ENCODE measurements around the gene MBNL2. TPM values are rescaled to one million over a fixed set of nuclear protein-coding genes. Genes with fewer than 3 reads are reported as not detected.

MBNL2 gene
- total RNA-seq, 1 experiment from 2014 or later, result 0.85 TPM

DNA sequence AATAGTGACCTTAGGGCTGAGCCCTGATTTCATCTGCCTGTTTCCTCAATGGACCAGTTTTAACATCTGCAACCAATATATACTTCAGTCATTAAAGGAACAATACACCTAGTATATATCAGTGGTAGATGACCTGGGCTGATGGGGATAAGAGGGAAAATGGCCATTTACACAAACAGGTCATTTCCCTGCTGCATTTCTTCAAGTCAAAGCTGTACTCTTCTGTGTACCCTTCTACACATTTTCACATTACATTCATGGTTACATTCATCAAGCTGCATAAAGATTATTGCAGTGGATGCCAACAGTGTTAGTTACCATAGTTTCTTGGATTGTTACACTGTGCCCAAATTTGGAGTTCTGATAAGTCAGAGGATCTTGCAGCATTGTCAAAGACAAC is 130.7 kb downstream of the MBNL2 start:
- Mint-ChIP-seq H3K36me3 (peaks cover 6% of the 10 kb centered on the region; the same call in 1 of the 2 replicates), H3K4me1 (peaks cover 3% of the 10 kb centered on the region; the same call in 1 of the 2 replicates), H3K27me3 (ENCODE audit: low read depth) (no peaks in the 10 kb centered on the region; the same call in 1 of the 2 replicates), H3K9me3 (peaks cover 16% of the 10 kb centered on the region), H3K4me3 (no peak overlapping the region), H3K27ac (no peak overlapping the region)
- POLR2A ChIA-PET, result no interaction called here
- TF ChIP-seq FOXP1 (CRISPR knock-in tag; IDR thresholded peaks at IDR 0.05; ENCODE audit: borderline replicate concordance), result no peak
- TF ChIP-seq, protein P1, sequence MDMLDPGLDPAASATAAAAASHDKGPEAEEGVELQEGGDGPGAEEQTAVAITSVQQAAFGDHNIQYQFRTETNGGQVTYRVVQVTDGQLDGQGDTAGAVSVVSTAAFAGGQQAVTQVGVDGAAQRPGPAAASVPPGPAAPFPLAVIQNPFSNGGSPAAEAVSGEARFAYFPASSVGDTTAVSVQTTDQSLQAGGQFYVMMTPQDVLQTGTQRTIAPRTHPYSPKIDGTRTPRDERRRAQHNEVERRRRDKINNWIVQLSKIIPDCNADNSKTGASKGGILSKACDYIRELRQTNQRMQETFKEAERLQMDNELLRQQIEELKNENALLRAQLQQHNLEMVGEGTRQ (CRISPR knock-in tag; IDR thresholded peaks at IDR 0.05), result no peak
- no peak for TF ChIP-seq ZNF396 (CRISPR knock-in tag; IDR thresholded peaks at IDR 0.05; ENCODE audit: borderline replicate concordance)
- TF ChIP-seq NR2C2 (CRISPR knock-in tag; IDR thresholded peaks at IDR 0.05), result no peak
- TF ChIP-seq ZNF532 (CRISPR knock-in tag; IDR thresholded peaks at IDR 0.05; ENCODE audit: borderline replicate concordance), result no peak
- no peak for TF ChIP-seq RELA (CRISPR knock-in tag; IDR thresholded peaks at IDR 0.05; ENCODE audit: borderline replicate concordance)
- no peak for DNase-seq (ENCODE audit: low spot score)
- CTCF ChIA-PET, result interaction anchor here (1.6 kb wide), 1 partner anchor 243 kb away, joined by 7 read pairs; no protein-coding TSS in a partner anchor
- ATAC-seq, result no peak

GRCh38 chr13:97353927-97354675 is 132.0 kb downstream of the MBNL2 start:
- ChIA-PET CTCF (interaction anchor here (1.2 to 1.6 kb wide), 2 partner anchors 9 to 244 kb away, joined by 4 to 7 read pairs; no protein-coding TSS in a partner anchor), POLR2A (interaction anchor here (0.6 kb wide), 1 partner anchor 242 kb away, joined by 3 read pairs; no protein-coding TSS in a partner anchor)
- peaks cover 16% of the 10 kb centered on the region for H3K9me3 Mint-ChIP-seq
- ATAC-seq (no peak), DNase-seq (ENCODE audit: low spot score) (no peak)
- no peak overlapping the region for H3K27ac Mint-ChIP-seq
- no peaks in the 10 kb centered on the region; the same call in 1 of the 2 replicates for H3K27me3 Mint-ChIP-seq (ENCODE audit: low read depth)
- no peak overlapping the region for H3K4me3 Mint-ChIP-seq
- H3K4me1 Mint-ChIP-seq, result peaks cover 9% of the 10 kb centered on the region; the same call in 1 of the 2 replicates
- TF ChIP-seq FOXK1 (CRISPR knock-in tag; IDR thresholded peaks at IDR 0.05) (no peak), NR1H2 (CRISPR knock-in tag; IDR thresholded peaks at IDR 0.05) (no peak)
- H3K36me3 Mint-ChIP-seq, result peaks cover 6% of the 10 kb centered on the region; the same call in 1 of the 2 replicates

DNA sequence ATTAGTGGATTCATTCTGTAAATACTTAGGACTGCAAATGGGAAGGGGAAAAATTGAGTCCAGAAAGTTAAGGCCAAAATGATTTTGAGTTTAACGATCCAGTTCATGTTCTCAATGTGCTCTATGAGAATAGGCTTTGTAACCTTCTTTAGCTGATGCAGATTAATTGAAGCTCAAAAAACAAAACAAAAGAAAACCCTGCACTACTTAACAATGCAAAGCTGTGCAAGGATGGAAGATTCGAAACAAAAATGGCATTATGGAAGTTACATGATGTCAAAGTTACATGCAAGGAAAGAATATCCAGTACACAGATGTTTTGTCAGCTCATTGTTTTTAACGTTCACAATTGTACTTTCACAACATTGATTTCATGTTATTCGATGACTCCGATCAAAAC is 132.7 kb downstream of the MBNL2 start:
- no peak for ATAC-seq
- peaks cover 16% of the 10 kb centered on the region for H3K9me3 Mint-ChIP-seq
- CTCF ChIA-PET, result no interaction called here
- no peak overlapping the region for H3K4me3 Mint-ChIP-seq
- H3K4me1 Mint-ChIP-seq, result peaks cover 9% of the 10 kb centered on the region; the same call in 1 of the 2 replicates
- POLR2A ChIA-PET, result no interaction called here
- peaks cover 6% of the 10 kb centered on the region; the same call in 1 of the 2 replicates for H3K36me3 Mint-ChIP-seq
- no peaks in the 10 kb centered on the region; the same call in 1 of the 2 replicates for H3K27me3 Mint-ChIP-seq (ENCODE audit: low read depth)
- no peak for DNase-seq (ENCODE audit: low spot score)
- H3K27ac Mint-ChIP-seq, result no peak overlapping the region
- TF ChIP-seq PRRX2 (CRISPR knock-in tag; IDR thresholded peaks at IDR 0.05), result no peak
- TF ChIP-seq SMAD4 (CRISPR knock-in tag; IDR thresholded peaks at IDR 0.05), result no peak
- TF ChIP-seq ZNF423 (CRISPR knock-in tag; IDR thresholded peaks at IDR 0.05), result no peak
- no peak for TF ChIP-seq ZNF416 (CRISPR knock-in tag; IDR thresholded peaks at IDR 0.05)
- TF ChIP-seq, protein P2, sequence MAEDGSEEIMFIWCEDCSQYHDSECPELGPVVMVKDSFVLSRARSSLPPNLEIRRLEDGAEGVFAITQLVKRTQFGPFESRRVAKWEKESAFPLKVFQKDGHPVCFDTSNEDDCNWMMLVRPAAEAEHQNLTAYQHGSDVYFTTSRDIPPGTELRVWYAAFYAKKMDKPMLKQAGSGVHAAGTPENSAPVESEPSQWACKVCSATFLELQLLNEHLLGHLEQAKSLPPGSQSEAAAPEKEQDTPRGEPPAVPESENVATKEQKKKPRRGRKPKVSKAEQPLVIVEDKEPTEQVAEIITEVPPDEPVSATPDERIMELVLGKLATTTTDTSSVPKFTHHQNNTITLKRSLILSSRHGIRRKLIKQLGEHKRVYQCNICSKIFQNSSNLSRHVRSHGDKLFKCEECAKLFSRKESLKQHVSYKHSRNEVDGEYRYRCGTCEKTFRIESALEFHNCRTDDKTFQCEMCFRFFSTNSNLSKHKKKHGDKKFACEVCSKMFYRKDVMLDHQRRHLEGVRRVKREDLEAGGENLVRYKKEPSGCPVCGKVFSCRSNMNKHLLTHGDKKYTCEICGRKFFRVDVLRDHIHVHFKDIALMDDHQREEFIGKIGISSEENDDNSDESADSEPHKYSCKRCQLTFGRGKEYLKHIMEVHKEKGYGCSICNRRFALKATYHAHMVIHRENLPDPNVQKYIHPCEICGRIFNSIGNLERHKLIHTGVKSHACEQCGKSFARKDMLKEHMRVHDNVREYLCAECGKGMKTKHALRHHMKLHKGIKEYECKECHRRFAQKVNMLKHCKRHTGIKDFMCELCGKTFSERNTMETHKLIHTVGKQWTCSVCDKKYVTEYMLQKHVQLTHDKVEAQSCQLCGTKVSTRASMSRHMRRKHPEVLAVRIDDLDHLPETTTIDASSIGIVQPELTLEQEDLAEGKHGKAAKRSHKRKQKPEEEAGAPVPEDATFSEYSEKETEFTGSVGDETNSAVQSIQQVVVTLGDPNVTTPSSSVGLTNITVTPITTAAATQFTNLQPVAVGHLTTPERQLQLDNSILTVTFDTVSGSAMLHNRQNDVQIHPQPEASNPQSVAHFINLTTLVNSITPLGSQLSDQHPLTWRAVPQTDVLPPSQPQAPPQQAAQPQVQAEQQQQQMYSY (CRISPR knock-in tag; IDR thresholded peaks at IDR 0.05), result no peak
- TF ChIP-seq, protein P3, sequence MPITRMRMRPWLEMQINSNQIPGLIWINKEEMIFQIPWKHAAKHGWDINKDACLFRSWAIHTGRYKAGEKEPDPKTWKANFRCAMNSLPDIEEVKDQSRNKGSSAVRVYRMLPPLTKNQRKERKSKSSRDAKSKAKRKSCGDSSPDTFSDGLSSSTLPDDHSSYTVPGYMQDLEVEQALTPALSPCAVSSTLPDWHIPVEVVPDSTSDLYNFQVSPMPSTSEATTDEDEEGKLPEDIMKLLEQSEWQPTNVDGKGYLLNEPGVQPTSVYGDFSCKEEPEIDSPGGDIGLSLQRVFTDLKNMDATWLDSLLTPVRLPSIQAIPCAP (CRISPR knock-in tag; IDR thresholded peaks at IDR 0.05), result no peak
- no peak for TF ChIP-seq RORB (CRISPR knock-in tag; IDR thresholded peaks at IDR 0.05)
- TF ChIP-seq, protein P4, sequence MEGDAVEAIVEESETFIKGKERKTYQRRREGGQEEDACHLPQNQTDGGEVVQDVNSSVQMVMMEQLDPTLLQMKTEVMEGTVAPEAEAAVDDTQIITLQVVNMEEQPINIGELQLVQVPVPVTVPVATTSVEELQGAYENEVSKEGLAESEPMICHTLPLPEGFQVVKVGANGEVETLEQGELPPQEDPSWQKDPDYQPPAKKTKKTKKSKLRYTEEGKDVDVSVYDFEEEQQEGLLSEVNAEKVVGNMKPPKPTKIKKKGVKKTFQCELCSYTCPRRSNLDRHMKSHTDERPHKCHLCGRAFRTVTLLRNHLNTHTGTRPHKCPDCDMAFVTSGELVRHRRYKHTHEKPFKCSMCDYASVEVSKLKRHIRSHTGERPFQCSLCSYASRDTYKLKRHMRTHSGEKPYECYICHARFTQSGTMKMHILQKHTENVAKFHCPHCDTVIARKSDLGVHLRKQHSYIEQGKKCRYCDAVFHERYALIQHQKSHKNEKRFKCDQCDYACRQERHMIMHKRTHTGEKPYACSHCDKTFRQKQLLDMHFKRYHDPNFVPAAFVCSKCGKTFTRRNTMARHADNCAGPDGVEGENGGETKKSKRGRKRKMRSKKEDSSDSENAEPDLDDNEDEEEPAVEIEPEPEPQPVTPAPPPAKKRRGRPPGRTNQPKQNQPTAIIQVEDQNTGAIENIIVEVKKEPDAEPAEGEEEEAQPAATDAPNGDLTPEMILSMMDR (IDR thresholded peaks at IDR 0.05), result no peak
- TF ChIP-seq, protein P5, sequence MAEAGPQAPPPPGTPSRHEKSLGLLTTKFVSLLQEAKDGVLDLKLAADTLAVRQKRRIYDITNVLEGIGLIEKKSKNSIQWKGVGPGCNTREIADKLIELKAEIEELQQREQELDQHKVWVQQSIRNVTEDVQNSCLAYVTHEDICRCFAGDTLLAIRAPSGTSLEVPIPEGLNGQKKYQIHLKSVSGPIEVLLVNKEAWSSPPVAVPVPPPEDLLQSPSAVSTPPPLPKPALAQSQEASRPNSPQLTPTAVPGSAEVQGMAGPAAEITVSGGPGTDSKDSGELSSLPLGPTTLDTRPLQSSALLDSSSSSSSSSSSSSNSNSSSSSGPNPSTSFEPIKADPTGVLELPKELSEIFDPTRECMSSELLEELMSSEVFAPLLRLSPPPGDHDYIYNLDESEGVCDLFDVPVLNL (CRISPR knock-in tag; IDR thresholded peaks at IDR 0.05; ENCODE audit: borderline replicate concordance, low read depth), result no peak
